SK-N-SH (cell line): ENCODE data around the gene ABCA1. TPM values are rescaled to one million over a fixed set of nuclear protein-coding genes. Genes with fewer than 3 reads are reported as not detected.

Experiments used
- CTCF ChIA-PET: fragments of 300-600, 350-600 bp; formaldehyde crosslinking; extraction: SDS; loops from one replicate; lab custom pipeline; 2021; lab: Yijun Ruan, JAX
- POLR2A ChIA-PET: fragments of 350-600 bp; sonication (Branson Sonifier 250); formaldehyde crosslinking; extraction: SDS; loops from one replicate; lab custom pipeline; 2020; ENCODE audit warnings: antibody characterized with exemption, inconsistent platforms; lab: Yijun Ruan, JAX
- DNase-seq: peaks from one replicate; pipeline ENCODE4 v3.0.0; 2012
- H2AFZ ChIP-seq: fragments of 200-600 bp; sonication (generic); 2 replicates; pipeline ENCODE4 v1.8.1; 2016; ENCODE audit warnings: antibody characterized with exemption, mild to moderate bottlenecking, low read depth
- H3F3A ChIP-seq: fragments of 200-600 bp; sonication (generic); replicated peaks from 2 replicates; pipeline ENCODE3; 2016; ENCODE audit warnings: antibody characterized with exemption, mild to moderate bottlenecking; ENCODE audit not compliant: insufficient read depth
- H3K27ac ChIP-seq, 2 experiments: fragments of 200-500 bp in 1 of 2; fragments of 200-600 bp in 1 of 2; sonication (Bioruptor generic) in 1 of 2; sonication (generic), shearing (Covaris generic) in 1 of 2; 2 replicates each; pipeline versions ENCODE4 v1.5.1 to v1.6.1; 2014 to 2016; ENCODE audit warnings: low read depth in 2 of 2, inconsistent platforms in 1 of 2, low read length in 1 of 2, mild to moderate bottlenecking in 1 of 2, mixed read lengths in 1 of 2
- H3K27me3 ChIP-seq: fragments of 200-600 bp; sonication (generic), shearing (Covaris generic); 2 replicates; pipeline ENCODE4 v1.6.1; 2016; ENCODE audit warnings: mixed run types; ENCODE audit not compliant: insufficient read depth
- H3K36me3 ChIP-seq, 2 experiments: fragments of 200-500 bp in 1 of 2; fragments of 200-600 bp in 1 of 2; sonication (Bioruptor generic) in 1 of 2; sonication (generic) in 1 of 2; replicated peaks in 1 of 2; 2 replicates each; pipeline versions ENCODE3 to v1.5.1; 2014 to 2016; ENCODE audit warnings: low read length in 1 of 2, mild to moderate bottlenecking in 1 of 2; ENCODE audit not compliant: insufficient read depth in 2 of 2, control insufficient read depth in 1 of 2
- H3K4me1 ChIP-seq, 2 experiments: fragments of 200-500 bp in 1 of 2; fragments of 200-600 bp in 1 of 2; sonication (Bioruptor generic) in 1 of 2; sonication (generic), shearing (Covaris generic) in 1 of 2; 2 replicates each; pipeline versions ENCODE4 v1.5.1 to v1.6.1; 2014 to 2016; ENCODE audit warnings: low read depth in 1 of 2, low read length in 1 of 2, mixed run types in 1 of 2; ENCODE audit not compliant: insufficient read depth in 2 of 2, control insufficient read depth in 1 of 2
- H3K4me2 ChIP-seq: fragments of 200-600 bp; sonication (generic), shearing (Covaris generic); 2 replicates; pipeline ENCODE4 v1.6.1; 2017; ENCODE audit warnings: mixed run types
- H3K4me3 ChIP-seq, 2 experiments: fragments of 200-500 bp in 1 of 2; fragments of 200-600 bp in 1 of 2; sonication (Bioruptor generic) in 1 of 2; sonication (generic), shearing (Covaris generic) in 1 of 2; 2 replicates each; pipeline versions ENCODE4 v1.5.1 to v1.8.1; 2014 to 2016; ENCODE audit warnings: low read depth in 2 of 2, inconsistent platforms in 1 of 2, low read length in 1 of 2, mild to moderate bottlenecking in 1 of 2, mixed read lengths in 1 of 2, moderate library complexity in 1 of 2
- H3K79me2 ChIP-seq: fragments of 200-600 bp; sonication (generic); 2 replicates; pipeline ENCODE4 v1.8.1; 2017; ENCODE audit warnings: mild to moderate bottlenecking; ENCODE audit not compliant: insufficient read depth
- H3K9ac ChIP-seq: fragments of 200-600 bp; sonication (generic); 2 replicates; pipeline ENCODE4 v1.6.1; 2017; ENCODE audit warnings: mixed run types
- H3K9me2 ChIP-seq: fragments of 200-600 bp; sonication (generic); 2 replicates; pipeline ENCODE4 v1.6.1; 2017; ENCODE audit warnings: mixed run types
- H3K9me3 ChIP-seq: fragments of 200-600 bp; sonication (generic); 2 replicates; pipeline ENCODE4 v1.6.1; 2017; ENCODE audit warnings: mixed run types, mild to moderate bottlenecking, moderate library complexity
- H4K20me1 ChIP-seq: fragments of 200-600 bp; sonication (generic); 2 replicates; pipeline ENCODE4 v1.6.1; 2017; ENCODE audit warnings: mild to moderate bottlenecking, mixed run types; ENCODE audit not compliant: insufficient read depth
- ELF1 ChIP-seq: IDR thresholded peaks from 2 replicates; pipeline ENCODE4 v1.4.0; 2012
- EZH2phosphoT487 ChIP-seq: fragments of 200-600 bp; sonication (generic); IDR thresholded peaks from 2 replicates; pipeline ENCODE4 v1.6.1; 2017; ENCODE audit warnings: low read depth, mixed run types, mild to moderate bottlenecking, antibody characterized with exemption, moderate library complexity, borderline replicate concordance
- FOXJ3 ChIP-seq: sonication (generic); formaldehyde crosslinking; IDR thresholded peaks from 2 replicates; pipeline ENCODE4 v1.5.1; 2020; ENCODE audit warnings: mild to moderate bottlenecking, missing genetic modification reagents
- FOXM1 ChIP-seq: IDR thresholded peaks from 2 replicates; pipeline ENCODE4 v1.4.0; 2012; ENCODE audit warnings: low read depth, mild to moderate bottlenecking
- GATA2 ChIP-seq: sonication (generic); formaldehyde crosslinking; IDR thresholded peaks from 2 replicates; pipeline ENCODE4 v1.5.0; 2020; ENCODE audit warnings: mild to moderate bottlenecking, missing genetic modification reagents
- JUND ChIP-seq: IDR thresholded peaks from 2 replicates; pipeline ENCODE4 v1.4.0; 2012
- MAX ChIP-seq: IDR thresholded peaks from 2 replicates; pipeline ENCODE4 v1.4.0; 2012; ENCODE audit warnings: low read depth
- MEF2A ChIP-seq: IDR thresholded peaks from 2 replicates; pipeline ENCODE4 v1.4.0; 2012; ENCODE audit warnings: low read depth, borderline replicate concordance
- MXI1 ChIP-seq: IDR thresholded peaks from 2 replicates; pipeline ENCODE4 v1.6.1; 2012; ENCODE audit warnings: mild to moderate bottlenecking, low read depth, low read length, improper control_type of control experiment
- NFIC ChIP-seq: IDR thresholded peaks from 2 replicates; pipeline ENCODE4 v1.4.0; 2012; ENCODE audit warnings: borderline replicate concordance
- NRF1 ChIP-seq: IDR thresholded peaks from 2 replicates; pipeline ENCODE4 v1.6.1; 2012; ENCODE audit warnings: low read depth, mild to moderate bottlenecking, low read length
- RCOR1 ChIP-seq: fragments of 150-350 bp; IDR thresholded peaks from 2 replicates; pipeline ENCODE4 v1.6.1; 2017; ENCODE audit warnings: antibody characterized with exemption, low read length
- RFX5 ChIP-seq: IDR thresholded peaks from 2 replicates; pipeline ENCODE4 v1.6.1; 2012; ENCODE audit warnings: mild to moderate bottlenecking, improper control_type of control experiment, low read length
- SMC3 ChIP-seq: IDR thresholded peaks from 2 replicates; pipeline ENCODE4 v1.6.1; 2012; ENCODE audit warnings: low read depth, low read length, improper control_type of control experiment
- TAF1 ChIP-seq: IDR thresholded peaks from 2 replicates; pipeline ENCODE4 v1.6.1; 2012; ENCODE audit warnings: low read depth, mild to moderate bottlenecking, low read length, moderate library complexity, borderline replicate concordance
- TEAD4 ChIP-seq: IDR thresholded peaks from 2 replicates; pipeline ENCODE4 v1.4.0; 2012; ENCODE audit warnings: mild to moderate bottlenecking, borderline replicate concordance; ENCODE audit not compliant: insufficient read depth
- USF1 ChIP-seq: IDR thresholded peaks from 2 replicates; pipeline ENCODE4 v1.4.0; 2012; ENCODE audit warnings: low read depth, borderline replicate concordance
- USF2 ChIP-seq: fragments of 150-350 bp; IDR thresholded peaks from 2 replicates; pipeline ENCODE4 v1.6.1; 2017; ENCODE audit warnings: antibody characterized with exemption, low read length, low read depth, borderline replicate concordance
- YY1 ChIP-seq: IDR thresholded peaks from 2 replicates; pipeline ENCODE4 v1.4.0; 2012; ENCODE audit warnings: low read depth, mild to moderate bottlenecking
- ZBTB33 ChIP-seq: IDR thresholded peaks from 2 replicates; pipeline ENCODE4 v1.4.0; 2012; ENCODE audit warnings: low read depth, borderline replicate concordance
- WGBS: methylation state at CpG from one replicate; pipeline ENCODE4 v1.1.6; 2017; ENCODE audit warnings: low lambda C conversion rate; 5-methylcytosine and 5-hydroxymethylcytosine counted together
- polyA plus RNA-seq, 3 experiments: library from polyadenylated mRNA; depleted of rRNA; stranded (reverse); fragments of >200 nt; gene quantifications; 2 replicates each; pipeline ENCODE4 v1.2.3, GENCODE V29; 2012

ABCA1 gene
- polyA plus RNA-seq, 1 of the 3 experiments (the other 2 are of a cell fraction) = 5.3 TPM

GRCh38 chr9:104875897-104876296, 52.1 kb downstream of the ABCA1 start:
- Histone ChIP-seq H4K20me1 (no peaks in the 10 kb centered on the region), H3K9me2 (no peaks in the 10 kb centered on the region), H3K4me3 (no peak overlapping the region), H3K9me3 (no peaks in the 10 kb centered on the region), H3F3A (peaks cover 25% of the 10 kb centered on the region), H3K36me3 (no peaks in the 10 kb centered on the region), H2AFZ (no peak overlapping the region), H3K27ac (no peak overlapping the region), H3K27me3 (no peaks in the 10 kb centered on the region), H3K4me1 (peaks cover 11 to 23% of the 10 kb centered on the region in 2 experiments), H3K79me2 (no peaks in the 10 kb centered on the region), H3K4me2 (no peak overlapping the region), H3K9ac (no peak overlapping the region)
- no peak for TF ChIP-seq USF1
- no peak for TF ChIP-seq MEF2A
- no peak for TF ChIP-seq ELF1
- TF ChIP-seq FOXM1 = no peak
- no peak for TF ChIP-seq RCOR1
- TF ChIP-seq FOXJ3 (CRISPR knock-in tag) = no peak
- TF ChIP-seq USF2 = no peak
- no peak for TF ChIP-seq RFX5
- TF ChIP-seq NRF1 = no peak
- no peak for TF ChIP-seq GATA2
- no peak for TF ChIP-seq TAF1
- no peak for TF ChIP-seq NFIC
- TF ChIP-seq YY1 = no peak
- no peak for TF ChIP-seq SMC3
- no peak for TF ChIP-seq EZH2phosphoT487
- TF ChIP-seq MAX = no peak
- TF ChIP-seq TEAD4 = no peak
- TF ChIP-seq ZBTB33 = no peak
- TF ChIP-seq MXI1 = no peak
- TF ChIP-seq JUND = no peak
- ChIA-PET CTCF (interaction anchor here (6.2 kb wide), 1 partner anchor 12 kb away, joined by 40 read pairs; no protein-coding TSS in a partner anchor), POLR2A (no interaction called here)
- 100% methylated on average over 4 of the region's 4 CpGs for WGBS
- no peak for DNase-seq
